HepG2 (cell line): Measurements from ENCODE around the gene PTGES. TPM values are rescaled to one million over a fixed set of nuclear protein-coding genes. Genes with fewer than 3 reads are reported as not detected.

Source experiments
- ATAC-seq: fragments of 200-7000 bp; cut with Tn5 transposase; 3 replicates; pipeline ENCODE4 v1.9.1; 2020; ENCODE audit warnings: mild to moderate bottlenecking, moderate library complexity
- BruUV-seq: library from RNA; stranded (reverse); fragments of 400-500 nt; replicated peaks from 2 replicates; lab custom pipeline; 2021; lab: Mats Ljungman, UMichigan
- CTCF ChIA-PET: fragments of 300-600 bp; formaldehyde crosslinking; extraction: SDS; loops from one replicate; lab custom pipeline; 2021; ENCODE audit warnings: low total read pairs, inconsistent platforms, low intra/inter-chr PET ratio; lab: Yijun Ruan, JAX
- POLR2A ChIA-PET: fragments of 350-600 bp; sonication (Branson Sonifier 250); formaldehyde crosslinking; loops from one replicate; lab custom pipeline; 2020; ENCODE audit warnings: antibody characterized with exemption, inconsistent platforms; lab: Yijun Ruan, JAX
- DNase-seq: peaks from one replicate; pipeline ENCODE4 v3.0.0-alpha.2; 2015; ENCODE audit warnings: low spot score
- FAIRE-seq: peaks from 3 replicates; lab custom pipeline; 2011; peaks lifted over from hg19 to GRCh38; lab: Jason Lieb, UNC
- H2AFZ ChIP-seq: one replicate; pipeline ENCODE4 v1.6.1; 2011; ENCODE audit warnings: low read length, inconsistent platforms
- H3K27ac ChIP-seq: fragments of 300-600 bp; 3 replicates; pipeline ENCODE4 v1.8.0; 2011; ENCODE audit warnings: mixed run types, mild to moderate bottlenecking, mixed read lengths, low read length, inconsistent platforms; ENCODE audit not compliant: insufficient read depth; ENCODE audit errors: extremely low read length
- H3K27me3 ChIP-seq, 2 experiments: fragments of 200-600 bp in 1 of 2; 2 replicates in 1 of 2; 3 replicates in 1 of 2; pipeline versions ENCODE4 v1.6.0 to v1.8.0; 2011; ENCODE audit warnings: low read length in 2 of 2, mild to moderate bottlenecking in 2 of 2, moderate library complexity in 2 of 2, inconsistent platforms in 1 of 2; ENCODE audit not compliant: insufficient read depth in 2 of 2, control insufficient read depth in 1 of 2
- H3K36me3 ChIP-seq, 2 experiments: fragments of 200-600 bp in 1 of 2; replicated peaks in 1 of 2; 2 replicates in 1 of 2; 3 replicates in 1 of 2; pipeline versions ENCODE4 v1.5.1 to v1.8.0; 2011; ENCODE audit warnings: low read length in 2 of 2, inconsistent platforms in 1 of 2; ENCODE audit not compliant: insufficient read depth in 2 of 2, control insufficient read depth in 1 of 2
- H3K4me1 ChIP-seq: 2 replicates; pipeline ENCODE4 v1.5.1; 2012; ENCODE audit warnings: low read length, inconsistent platforms; ENCODE audit not compliant: insufficient read depth
- H3K4me2 ChIP-seq: 2 replicates; pipeline ENCODE4 v1.6.0; 2011; ENCODE audit warnings: low read depth, low read length, inconsistent platforms
- H3K4me3 ChIP-seq, 3 experiments: fragments of 200-600 bp in 1 of 3; sonication (generic), shearing (Covaris generic) in 1 of 3; replicated peaks in 1 of 3; 2 replicates each; pipeline ENCODE4 v1.5.1; 2011 to 2016; ENCODE audit warnings: low read length in 3 of 3, inconsistent platforms in 2 of 3, low read depth in 2 of 3, mild to moderate bottlenecking in 2 of 3, control low read depth in 1 of 3, mixed read lengths in 1 of 3; ENCODE audit not compliant: insufficient read depth in 1 of 3
- H3K79me2 ChIP-seq: one replicate; pipeline ENCODE4 v1.6.1; 2011; ENCODE audit warnings: low read length, inconsistent platforms; ENCODE audit not compliant: insufficient read depth
- H3K9ac ChIP-seq: 2 replicates; pipeline ENCODE4 v1.6.0; 2011; ENCODE audit warnings: mild to moderate bottlenecking, low read depth, low read length, inconsistent platforms; ENCODE audit not compliant: insufficient read depth
- H3K9me3 ChIP-seq: 2 replicates; pipeline ENCODE4 v1.5.1; 2012; ENCODE audit warnings: mild to moderate bottlenecking, low read length
- H4K20me1 ChIP-seq: 2 replicates; pipeline ENCODE4 v1.6.0; 2011; ENCODE audit warnings: inconsistent platforms, mild to moderate bottlenecking, low read length, moderate library complexity; ENCODE audit not compliant: insufficient read depth
- AFF4 ChIP-seq: sonication (generic); formaldehyde crosslinking; IDR thresholded peaks from 2 replicates; pipeline ENCODE4 v1.4.0; 2020; ENCODE audit warnings: missing genetic modification reagents
- AKAP8 ChIP-seq: sonication (generic); formaldehyde crosslinking; IDR thresholded peaks from 2 replicates; pipeline ENCODE4 v1.5.1; 2020; ENCODE audit warnings: mild to moderate bottlenecking, missing genetic modification reagents
- CSRNP1 ChIP-seq: sonication (generic); formaldehyde crosslinking; IDR thresholded peaks from 2 replicates; pipeline ENCODE4 v1.8.1; 2023; ENCODE audit warnings: mild to moderate bottlenecking, missing genetic modification reagents
- E2F2 ChIP-seq: sonication (generic); formaldehyde crosslinking; IDR thresholded peaks from 2 replicates; pipeline ENCODE4 v1.4.0; 2020; ENCODE audit warnings: missing genetic modification reagents, borderline replicate concordance
- GTF2F1 ChIP-seq: fragments of 150-350 bp; IDR thresholded peaks from 2 replicates; pipeline ENCODE4 v1.6.1; 2014; ENCODE audit warnings: low read length
- NCOR1 ChIP-seq: fragments of 200-600 bp; sonication (generic); IDR thresholded peaks from 2 replicates; pipeline ENCODE4 v1.7.0; 2017; ENCODE audit warnings: antibody characterized with exemption, low read length, borderline replicate concordance
- RARG ChIP-seq: sonication (generic); formaldehyde crosslinking; IDR thresholded peaks from 2 replicates; pipeline ENCODE4 v1.4.0; 2020; ENCODE audit warnings: low read depth, mild to moderate bottlenecking, missing genetic modification reagents
- SOX6 ChIP-seq, 2 experiments: fragments of 450-650 bp in 1 of 2; sonication (generic) in 1 of 2; formaldehyde crosslinking in 1 of 2; IDR thresholded peaks; 2 replicates each; pipeline versions ENCODE4 v1.4.0 to v1.6.1; 2017 to 2020; ENCODE audit warnings: antibody characterized with exemption in 1 of 2, mild to moderate bottlenecking in 1 of 2, missing genetic modification reagents in 1 of 2
- SYNCRIP ChIP-seq: fragments of 200-400 bp; formaldehyde crosslinking; IDR thresholded peaks from 2 replicates; pipeline ENCODE4 v1.6.1; 2018; ENCODE audit warnings: mild to moderate bottlenecking, low read depth, low read length; ENCODE audit not compliant: insufficient read depth
- TCF12 ChIP-seq, 2 experiments: fragments of 450-650 bp in 1 of 2; sonication (generic) in 1 of 2; formaldehyde crosslinking in 1 of 2; IDR thresholded peaks; 2 replicates each; pipeline versions ENCODE4 v1.6.1 to v1.8.0; 2017 to 2022; ENCODE audit warnings: antibody characterized with exemption in 1 of 2, mild to moderate bottlenecking in 1 of 2, missing genetic modification reagents in 1 of 2, moderate library complexity in 1 of 2
- TIGD3 ChIP-seq: sonication (generic); formaldehyde crosslinking; IDR thresholded peaks from 2 replicates; pipeline ENCODE4 v1.5.1; 2020; ENCODE audit warnings: mild to moderate bottlenecking, missing genetic modification reagents, borderline replicate concordance
- ZNF383 ChIP-seq: sonication (generic); formaldehyde crosslinking; IDR thresholded peaks from 2 replicates; pipeline ENCODE4 v1.4.0; 2020; ENCODE audit warnings: missing genetic modification reagents, mild to moderate bottlenecking, borderline replicate concordance
- WGBS: methylation state at CpG from one replicate; pipeline ENCODE4 v1.1.6; 2017; ENCODE audit warnings: low lambda C conversion rate; 5-methylcytosine and 5-hydroxymethylcytosine counted together
- in situ Hi-C: cut with HindIII; loops from 2 replicates; pipeline ENCODE4 v1.10.0; 2017; ENCODE audit warnings: low pct_unique_long_range_greater_than_20kb; ENCODE audit not compliant: extremely low pct_ligation_motif_present
- intact Hi-C: fragments of 100-400 bp; cut with micrococcal nuclease; formaldehyde crosslinking; loops from one replicate; pipeline ENCODE4 v1.10.0; 2022; ENCODE audit not compliant: unreplicated experiment
- polyA plus RNA-seq, 8 experiments: library from polyadenylated mRNA; depleted of rRNA in 3 of 8; stranded (reverse) in 7 of 8; unstranded in 1 of 8; fragments of >200 nt; fragmentation: Illumina TruSeq in 4 of 8; extraction: Trizol in 4 of 8; gene quantifications; 2 replicates each; pipeline versions ENCODE4 v1.2.1 to v1.2.3, GENCODE V29; 2011 to 2016; ENCODE audit warnings: low read depth in 4 of 8, missing spikeins in 1 of 8, mixed read lengths in 1 of 8; ENCODE audit not compliant: insufficient read depth in 1 of 8
- total RNA-seq, 5 experiments: library from RNA; depleted of rRNA; stranded (reverse); fragments of >200 nt; fragmentation: Illumina TruSeq; extraction: Trizol; gene quantifications; 2 replicates each; pipeline ENCODE4 v1.2.3, GENCODE V29; 2016; ENCODE audit warnings: low read depth in 1 of 5

PTGES gene
- total and polyA plus RNA-seq, 2 of the 13 experiments (the other 11 are each of a cell fraction or from before 2014, with no cell fraction given): 0.07 TPM; not detected in 1

- H3K9me3 ChIP-seq: no peaks in the 10 kb centered on the region
- no peak overlapping the region for H2AFZ ChIP-seq
- H3K36me3 ChIP-seq: no peaks in the 10 kb centered on the region
- DNase-seq: no peak
- peaks cover 6% of the 10 kb centered on the region for H3K4me1 ChIP-seq
- ChIA-PET POLR2A (no interaction called here), CTCF (no interaction called here)
- TF ChIP-seq GTF2F1: no peak
- TF ChIP-seq SOX6 (IDR thresholded peaks at IDR 0.05): no peak
- no peak for TF ChIP-seq SOX6 (CRISPR knock-in tag; IDR thresholded peaks at IDR 0.05)
- TF ChIP-seq ZNF383 (CRISPR knock-in tag): no peak
- TF ChIP-seq NCOR1: no peak
- TF ChIP-seq RARG: no peak
- TF ChIP-seq TCF12 (IDR thresholded peaks at IDR 0.05): no peak
- no peak for TF ChIP-seq TCF12 (CRISPR knock-in tag; IDR thresholded peaks at IDR 0.05)
- no peak for TF ChIP-seq AFF4 (CRISPR knock-in tag)
- TF ChIP-seq E2F2: no peak
- TF ChIP-seq CSRNP1: no peak
- no peak for TF ChIP-seq AKAP8
- no peak for TF ChIP-seq TIGD3 (CRISPR knock-in tag)
- no peak for TF ChIP-seq SYNCRIP
- FAIRE-seq: no peak
- in situ Hi-C loops: no loop called here
- intact Hi-C loops: no loop called here
- no TSS peak for BruUV-seq
- ATAC-seq: no peak
- no peaks in the 10 kb centered on the region for H3K79me2 ChIP-seq
- H3K4me3 ChIP-seq: no peak overlapping the region
- WGBS: 15% methylated on average over 5 of the region's 5 CpGs
- H3K27me3 ChIP-seq: peaks cover 19 to 65% of the 10 kb centered on the region in 2 experiments; a peak in 4 of 5 replicates
- no peak overlapping the region for H3K4me2 ChIP-seq
- no peak overlapping the region for H3K9ac ChIP-seq
- no peak overlapping the region for H3K27ac ChIP-seq
- no peaks in the 10 kb centered on the region for H4K20me1 ChIP-seq
Measured at GRCh38 chr9:129701549-129701948, 51.3 kb downstream of the PTGES start.
